Activated gamma-delta T cell treated with Interleukin-2 at 50 U/mL for 16 hours (primary cell): Measurements from ENCODE around the gene PRTN3.

ENCODE experiments used
- DNase-seq: peaks from one replicate; pipeline ENCODE4 v3.0.0-alpha.2; 2020

PRTN3 gene

GRCh38 chr19:840519-841206 lies at the start of gene PRTN3:
PRTN3 (plus strand) TSS chr19:840999; CDS start chr19:841009, 10 bp downstream.
- DNase-seq, result no peak

- no peak for DNase-seq
These were observed 49.7 kb upstream of the PRTN3 start for GRCh38 chr19:791007-791566.

- no peak for DNase-seq
These were observed 49.1 kb upstream of the PRTN3 start for GRCh38 chr19:791567-792305.

GRCh38 chr19:792306-792885 lies 48.4 kb upstream of the PRTN3 start:
- no peak for DNase-seq

- no peak for DNase-seq
These were observed 47.0 kb upstream of the PRTN3 start for GRCh38 chr19:793806-794205.

- no peak for DNase-seq
These were observed 45.7 kb upstream of the PRTN3 start for GRCh38 chr19:795073-795611.

- no peak for DNase-seq
These were observed 44.9 kb upstream of the PRTN3 start for GRCh38 chr19:795691-796581.

- DNase-seq, result peak; percentile 99
These were observed 43.9 kb upstream of the PRTN3 start, which contains the start of gene PTBP1 for GRCh38 chr19:796692-797527. PTBP1 (plus strand) TSS chr19:797452; CDS start chr19:797498, 46 bp downstream.

- DNase-seq, result peak; percentile 84
These were observed 43.0 kb upstream of the PRTN3 start for GRCh38 chr19:797528-798414.

GRCh38 chr19:798415-799075 lies 42.3 kb upstream of the PRTN3 start:
- DNase-seq, result no peak

- DNase-seq, result no peak
These were observed 41.5 kb upstream of the PRTN3 start for GRCh38 chr19:799076-799881.

- no peak for DNase-seq
These were observed 40.3 kb upstream of the PRTN3 start for GRCh38 chr19:800360-801029.

GRCh38 chr19:801030-801860 lies 39.6 kb upstream of the PRTN3 start:
- no peak for DNase-seq

- DNase-seq, result no peak
These were observed 38.8 kb upstream of the PRTN3 start for GRCh38 chr19:801861-802497.

GRCh38 chr19:802498-803098 lies 38.2 kb upstream of the PRTN3 start:
- DNase-seq, result no peak

GRCh38 chr19:803099-803561 lies 37.7 kb upstream of the PRTN3 start:
- no peak for DNase-seq
